Aorta (tissue), 5 donors: ENCODE data around the gene SPIN2B. TPM values are rescaled to one million over a fixed set of nuclear protein-coding genes. Genes with fewer than 3 reads are reported as not detected.
"Not testable (repeated sequence)": the region's sequence is repeated elsewhere in the genome, so short reads cannot be mapped to it uniquely, and the experiment has no call there.

ENCODE experiments used
- ATAC-seq: fragments of 200-7000 bp; cut with Tn5 transposase; one replicate; pipeline ENCODE4 v1.9.1; 2022; ENCODE audit warnings: moderate library complexity; ENCODE audit not compliant: low FRiP score
- DNase-seq, 2 donors: peaks; one replicate each; pipeline ENCODE4 v3.0.0-alpha.2; 2020
- H3K27ac ChIP-seq, 2 donors: one replicate each; pipeline ENCODE4 v1.5.1; 2013; ENCODE audit warnings: low read length in 2 of 2, mild to moderate bottlenecking in 2 of 2, moderate library complexity in 2 of 2, control low read depth in 1 of 2, inconsistent platforms in 1 of 2, low read depth in 1 of 2
- H3K27me3 ChIP-seq, 2 donors: one replicate each; pipeline ENCODE4 v1.6.1; 2013; ENCODE audit warnings: control low read depth in 1 of 2, low read length in 1 of 2, mild to moderate bottlenecking in 1 of 2, moderate library complexity in 1 of 2; ENCODE audit not compliant: insufficient read depth in 2 of 2, control insufficient read depth in 1 of 2
- H3K36me3 ChIP-seq, 2 donors: one replicate each; pipeline ENCODE4 v1.6.1; 2013; ENCODE audit warnings: control low read depth in 1 of 2, low read length in 1 of 2, mild to moderate bottlenecking in 1 of 2; ENCODE audit not compliant: insufficient read depth in 2 of 2, control insufficient read depth in 1 of 2
- H3K4me1 ChIP-seq, 2 donors: one replicate each; pipeline ENCODE4 v1.6.1; 2013; ENCODE audit warnings: low read length in 2 of 2, control low read depth in 1 of 2, mild to moderate bottlenecking in 1 of 2, moderate library complexity in 1 of 2; ENCODE audit not compliant: insufficient read depth in 2 of 2, control insufficient read depth in 1 of 2
- H3K4me3 ChIP-seq, 2 donors: one replicate each; pipeline ENCODE4 v1.5.1; 2013; ENCODE audit warnings: low read length in 2 of 2, control low read depth in 1 of 2, mild to moderate bottlenecking in 1 of 2
- H3K9me3 ChIP-seq: one replicate; pipeline ENCODE4 v1.6.1; 2013; ENCODE audit warnings: mild to moderate bottlenecking, low read length; ENCODE audit not compliant: control insufficient read depth
- WGBS, 2 donors: extraction: QIAGEN DNeasy Blood & Tissue Kit; methylation state at CpG; one replicate each; pipeline ENCODE4 v1.1.7; 2013; 5-methylcytosine and 5-hydroxymethylcytosine counted together
- intact Hi-C, 2 donors: fragments of 100-400 bp; cut with DNase I; formaldehyde crosslinking; loops; one replicate each; pipeline versions ENCODE4 v1.14.2 to v1.15.0; 2022
- polyA plus RNA-seq, 2 donors: library from polyadenylated mRNA; stranded (reverse); fragments of 200-250 nt; gene quantifications; one replicate each; pipeline ENCODE4 v1.2.3, GENCODE V29; 2013
- total RNA-seq, 2 donors: library from RNA; stranded (reverse); fragmentation: NEBNext Ultra II Directional; extraction: Animal tissue kit (Norgen Biotek cat#: 25700); gene quantifications; one replicate each; pipeline ENCODE4 v1.2.1, GENCODE V29; 2021
- donor health status: healthy with polysubstance abuse.
- donor health status: Bipolar disorder and iron deficiency.
- donor health status: DM: no; HTN: no; CAD: no.
- donor health status: DM: no; HTN: no; CAD: no.
- donor health status: DM: yes; HTN: yes; CAD: no.

Gene SPIN2B
- total and polyA plus RNA-seq, 4 donors = 6.6 to 16.2 (median 11.6) TPM

DNA sequence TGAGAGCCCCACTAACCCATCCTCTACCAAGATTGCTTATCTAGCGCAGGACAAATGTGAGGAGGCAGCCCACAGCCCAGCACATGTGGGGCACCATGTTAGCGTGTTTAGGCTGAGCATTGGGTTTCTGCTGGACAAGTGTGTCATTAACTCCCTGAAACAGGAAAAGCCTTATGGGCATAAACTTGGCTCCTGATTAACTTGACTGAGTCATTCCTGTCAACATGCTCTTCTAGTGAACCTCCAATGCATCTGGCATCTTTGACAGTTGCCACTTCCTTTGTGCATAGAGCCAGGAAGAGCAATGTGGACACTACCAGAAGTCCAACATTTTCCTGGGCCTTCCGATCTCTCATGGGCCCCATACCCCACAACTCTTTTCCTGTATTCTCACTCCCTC lies 13.4 kb upstream of the SPIN2B start:
- no peaks in the 10 kb centered on the region for H3K27me3 ChIP-seq
- intact Hi-C loops = no loop called here
- H3K9me3 ChIP-seq = no peaks in the 10 kb centered on the region
- H3K4me3 ChIP-seq = no peak overlapping the region
- WGBS, 2 donors = 85 to 99% methylated on average over 3 of the region's 3 CpGs
- DNase-seq = no peak
- no peaks in the 10 kb centered on the region for H3K36me3 ChIP-seq
- H3K4me1 ChIP-seq = no peaks in the 10 kb centered on the region
- ATAC-seq = no peak
- H3K27ac ChIP-seq = no peak overlapping the region

DNA sequence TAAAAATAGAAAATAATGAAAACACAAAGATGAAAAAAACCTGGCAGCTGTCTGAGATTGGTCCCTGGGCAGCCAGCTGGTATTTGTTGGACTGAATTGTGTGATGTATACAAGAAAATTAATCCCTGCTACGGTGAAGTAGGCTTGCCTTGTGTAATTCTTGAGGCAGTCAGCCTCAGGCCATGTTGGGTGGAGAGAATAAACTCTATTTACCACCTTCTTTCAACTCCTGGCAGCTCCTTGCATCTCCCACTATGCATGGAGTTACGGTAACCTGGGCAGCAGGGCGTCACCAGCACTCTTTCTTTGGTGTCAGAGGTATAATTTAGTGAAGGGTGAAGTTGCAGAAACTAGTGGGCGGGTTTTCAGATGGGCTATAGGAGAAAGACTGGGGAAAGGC lies 12.4 kb upstream of the SPIN2B start:
- no peak for DNase-seq
- no peaks in the 10 kb centered on the region for H3K9me3 ChIP-seq
- H3K4me3 ChIP-seq = no peak overlapping the region
- no peaks in the 10 kb centered on the region for H3K36me3 ChIP-seq
- H3K27me3 ChIP-seq = no peaks in the 10 kb centered on the region
- intact Hi-C loops = no loop called here
- H3K4me1 ChIP-seq = no peaks in the 10 kb centered on the region
- no peak for ATAC-seq
- H3K27ac ChIP-seq = no peak overlapping the region
- 59 to 83% methylated on average over 4 of the region's 4 CpGs for whole genome bisulfite sequencing, 2 donors

DNA sequence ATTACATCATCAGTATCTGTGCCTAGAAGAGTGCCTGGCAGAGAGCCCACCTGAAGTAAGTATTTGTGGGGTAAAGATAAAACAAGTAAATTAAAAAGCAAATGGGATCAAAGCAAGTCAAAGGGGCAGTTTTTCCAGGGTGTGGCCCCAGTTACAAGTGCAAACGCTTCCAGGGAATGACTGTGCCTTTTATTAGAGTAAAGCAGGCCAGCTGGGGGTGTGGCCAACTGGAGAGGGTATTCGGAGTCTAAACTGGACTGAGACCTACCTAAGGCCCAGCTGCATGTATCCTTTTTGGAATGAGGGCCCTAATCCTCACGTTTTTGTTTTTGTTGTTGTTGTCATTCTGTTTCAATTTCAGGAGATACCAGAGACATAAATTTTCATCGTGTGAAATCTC lies 11.9 kb upstream of the SPIN2B start:
- H3K27me3 ChIP-seq, ATAC-seq, H3K36me3 ChIP-seq, DNase-seq, H3K4me3 ChIP-seq, H3K9me3 ChIP-seq, intact Hi-C loops, H3K27ac ChIP-seq, H3K4me1 ChIP-seq: not testable (repeated sequence)
- 31 to 36% methylated on average over 4 of the region's 4 CpGs for WGBS, 2 donors

DNA sequence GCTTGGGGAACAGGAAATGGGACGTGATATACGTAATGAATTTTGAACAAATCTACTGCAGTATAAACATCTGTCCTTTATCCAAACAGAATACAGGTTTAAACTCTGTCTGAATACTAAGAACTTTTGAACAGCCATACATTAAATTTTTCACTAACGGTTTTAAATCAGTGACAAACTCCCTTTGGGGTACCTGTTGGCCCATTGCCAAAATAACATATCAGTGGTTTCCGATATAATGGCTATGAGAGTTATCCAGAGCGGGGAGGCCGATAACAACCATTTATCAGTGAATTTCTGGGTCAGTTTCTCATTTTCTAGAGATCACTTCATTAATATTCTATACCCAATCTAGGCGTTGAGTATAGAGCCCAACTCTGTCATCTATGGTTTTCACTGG lies 10.7 kb upstream of the SPIN2B start:
- no peaks in the 10 kb centered on the region for H3K27me3 ChIP-seq
- H3K36me3 ChIP-seq = no peaks in the 10 kb centered on the region
- intact Hi-C loops = no loop called here
- 73 to 92% methylated on average over 7 of the region's 7 CpGs for whole genome bisulfite sequencing, 2 donors
- DNase-seq = no peak
- H3K4me3 ChIP-seq = no peak overlapping the region
- no peaks in the 10 kb centered on the region for H3K9me3 ChIP-seq
- H3K27ac ChIP-seq = no peak overlapping the region
- ATAC-seq = no peak
- H3K4me1 ChIP-seq = no peaks in the 10 kb centered on the region

DNA sequence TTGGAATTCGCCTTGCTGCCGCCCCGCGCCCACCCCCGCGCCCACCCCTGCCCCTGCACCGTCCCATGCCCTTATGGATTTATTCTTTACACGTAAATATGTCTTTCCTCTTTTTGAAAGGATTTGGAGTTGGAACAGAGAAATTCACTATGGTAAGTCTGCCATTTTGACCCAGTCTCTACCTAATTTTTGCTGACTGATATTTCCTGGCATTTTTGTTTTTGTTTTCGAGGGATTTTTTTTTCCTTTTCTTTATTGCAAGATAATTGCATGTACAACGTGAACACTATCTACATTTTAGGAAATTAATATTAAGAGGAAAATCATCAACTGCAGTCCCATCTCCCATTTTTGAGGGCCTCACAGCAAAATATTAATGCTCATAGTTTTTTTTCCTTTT lies 468 bp upstream of the SPIN2B start:
- intact Hi-C loops = no loop called here
- Histone ChIP-seq H3K4me1 (no peaks in the 10 kb centered on the region), H3K27ac (no peak overlapping the region), H3K36me3 (no peaks in the 10 kb centered on the region), H3K27me3 (no peaks in the 10 kb centered on the region), H3K9me3 (no peaks in the 10 kb centered on the region), H3K4me3 (peak overlapping the region; percentile 15 to 23)
- DNase-seq = no peak
- 2 to 21% methylated on average over 10 of the region's 10 CpGs for WGBS, 2 donors
- peak; percentile 5 for ATAC-seq

DNA sequence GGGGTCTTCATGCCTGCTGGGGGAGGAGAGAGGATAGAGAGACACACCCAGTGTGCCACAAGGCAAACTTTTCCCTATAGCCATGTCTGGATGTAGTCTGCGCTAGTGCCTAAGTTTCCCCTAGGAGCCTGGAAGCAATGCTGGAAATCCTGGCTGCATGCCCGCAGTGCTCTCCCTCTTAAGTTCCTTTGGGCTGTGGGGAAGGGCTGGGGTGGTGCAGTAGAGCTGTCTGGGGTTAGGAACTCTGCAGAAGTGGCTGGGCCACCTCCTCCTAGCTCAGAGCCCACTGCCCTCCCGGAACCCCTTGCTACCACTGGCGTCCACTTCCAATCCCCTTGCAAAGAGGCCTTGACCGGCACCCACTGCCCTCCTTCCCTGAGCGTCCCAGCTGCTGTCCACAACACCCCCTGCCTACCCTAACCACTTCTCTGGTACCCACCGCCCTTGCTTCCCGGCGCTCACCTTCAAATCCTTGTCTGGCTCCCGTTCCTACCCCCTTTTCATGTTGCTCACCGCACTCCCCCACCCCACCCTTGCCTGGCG lies 658 bp downstream of the SPIN2B start:
- H3K9me3 ChIP-seq, DNase-seq, H3K27ac ChIP-seq, intact Hi-C loops, H3K36me3 ChIP-seq, H3K27me3 ChIP-seq, H3K4me1 ChIP-seq: not testable (repeated sequence)
- ATAC-seq = peak; percentile 51
- H3K4me3 ChIP-seq = peak overlapping the region; percentile 15 to 24
- 0 to 32% methylated on average over 10 of the region's 12 CpGs for WGBS, 2 donors

DNA sequence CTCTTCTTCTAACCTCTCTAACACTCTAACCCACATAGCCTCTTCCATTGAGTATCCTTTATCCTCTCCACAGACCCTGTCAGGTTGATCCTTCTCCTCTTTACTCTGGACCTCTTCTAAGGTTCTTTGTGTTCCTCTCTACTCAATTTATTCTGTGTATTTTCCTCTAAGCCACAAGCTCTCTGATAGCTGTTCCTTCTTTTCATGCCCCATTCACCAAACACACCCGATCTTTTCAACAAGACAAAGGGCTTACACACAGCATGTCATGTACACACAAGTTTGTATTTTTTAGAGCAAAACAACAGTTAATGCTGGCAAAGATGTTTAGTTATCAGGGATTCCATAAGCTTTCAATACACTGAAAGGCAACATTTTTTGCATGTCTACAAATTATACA lies 1.9 kb downstream of the SPIN2B start:
- Histone ChIP-seq H3K36me3 (no peaks in the 10 kb centered on the region), H3K27ac (no peak overlapping the region), H3K4me3 (no peak overlapping the region), H3K27me3 (no peaks in the 10 kb centered on the region), H3K4me1 (no peaks in the 10 kb centered on the region), H3K9me3 (no peaks in the 10 kb centered on the region)
- intact Hi-C loops = no loop called here
- DNase-seq (no peak), ATAC-seq (no peak)
- WGBS, 2 donors = 86 to 92% methylated on average over 1 of the region's 1 CpG

DNA sequence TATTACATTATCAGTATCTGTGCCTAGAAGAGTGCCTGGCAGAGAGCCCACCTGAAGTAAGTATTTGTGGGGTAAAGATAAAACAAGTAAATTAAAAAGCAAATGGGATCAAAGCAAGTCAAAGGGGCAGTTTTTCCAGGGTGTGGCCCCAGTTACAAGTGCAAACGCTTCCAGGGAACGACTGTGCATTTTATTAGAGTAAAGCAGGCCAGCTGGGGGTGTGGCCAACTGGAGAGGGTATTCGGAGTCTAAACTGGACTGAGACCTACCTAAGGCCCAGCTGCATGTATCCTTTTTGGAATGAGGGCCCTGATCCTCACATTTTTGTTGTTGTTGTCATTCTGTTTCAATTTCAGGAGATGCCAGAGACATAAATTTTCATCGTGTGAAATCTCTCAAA lies 3.8 kb downstream of the SPIN2B start:
- H3K27ac ChIP-seq, DNase-seq, H3K4me1 ChIP-seq, H3K36me3 ChIP-seq, intact Hi-C loops, ATAC-seq, H3K9me3 ChIP-seq, H3K27me3 ChIP-seq, H3K4me3 ChIP-seq: not testable (repeated sequence)
- 41 to 61% methylated on average over 4 of the region's 4 CpGs for WGBS, 2 donors

DNA sequence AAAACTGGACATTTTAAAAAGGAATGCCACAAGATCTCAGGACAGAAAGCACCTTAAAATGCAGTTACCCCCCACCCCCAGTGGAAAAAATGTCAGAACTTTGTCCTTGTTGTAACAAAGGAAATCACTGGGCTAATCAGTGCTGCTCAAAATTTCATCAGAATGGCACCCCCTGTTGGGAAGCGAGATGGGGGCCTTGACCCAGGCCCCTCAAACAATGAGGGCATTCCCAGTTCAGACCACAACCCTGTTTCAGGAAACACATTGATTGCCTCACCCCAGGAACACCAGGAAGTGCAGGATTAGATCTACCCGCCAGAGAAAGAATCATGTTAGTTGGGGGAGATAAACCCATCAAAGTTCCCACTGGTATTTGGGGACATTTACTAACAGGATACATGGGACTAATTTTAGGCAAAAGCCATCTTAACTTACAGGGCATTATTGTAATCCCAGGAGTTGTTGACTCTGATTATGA lies 16.4 kb downstream of the SPIN2B start:
- intact Hi-C loops = no loop called here
- Histone ChIP-seq H3K27me3 (no peaks in the 10 kb centered on the region), H3K36me3 (no peaks in the 10 kb centered on the region), H3K9me3 (no peaks in the 10 kb centered on the region), H3K4me3 (no peak overlapping the region), H3K4me1 (no peaks in the 10 kb centered on the region), H3K27ac (no peak overlapping the region)
- ATAC-seq = no peak
- no peak for DNase-seq
- 67 to 90% methylated on average over 2 of the region's 2 CpGs for WGBS, 2 donors
